Stimulated activated naive CD4-positive, alpha-beta T cell treated with Interleukin-2 at 50 U/mL for 16 hours (primary cell): ENCODE results near the gene IQSEC1.

Experiments
- DNase-seq: peaks from one replicate; lab custom pipeline; 2025; lab: John Stamatoyannopoulos, UW

The IQSEC1 gene

DNA sequence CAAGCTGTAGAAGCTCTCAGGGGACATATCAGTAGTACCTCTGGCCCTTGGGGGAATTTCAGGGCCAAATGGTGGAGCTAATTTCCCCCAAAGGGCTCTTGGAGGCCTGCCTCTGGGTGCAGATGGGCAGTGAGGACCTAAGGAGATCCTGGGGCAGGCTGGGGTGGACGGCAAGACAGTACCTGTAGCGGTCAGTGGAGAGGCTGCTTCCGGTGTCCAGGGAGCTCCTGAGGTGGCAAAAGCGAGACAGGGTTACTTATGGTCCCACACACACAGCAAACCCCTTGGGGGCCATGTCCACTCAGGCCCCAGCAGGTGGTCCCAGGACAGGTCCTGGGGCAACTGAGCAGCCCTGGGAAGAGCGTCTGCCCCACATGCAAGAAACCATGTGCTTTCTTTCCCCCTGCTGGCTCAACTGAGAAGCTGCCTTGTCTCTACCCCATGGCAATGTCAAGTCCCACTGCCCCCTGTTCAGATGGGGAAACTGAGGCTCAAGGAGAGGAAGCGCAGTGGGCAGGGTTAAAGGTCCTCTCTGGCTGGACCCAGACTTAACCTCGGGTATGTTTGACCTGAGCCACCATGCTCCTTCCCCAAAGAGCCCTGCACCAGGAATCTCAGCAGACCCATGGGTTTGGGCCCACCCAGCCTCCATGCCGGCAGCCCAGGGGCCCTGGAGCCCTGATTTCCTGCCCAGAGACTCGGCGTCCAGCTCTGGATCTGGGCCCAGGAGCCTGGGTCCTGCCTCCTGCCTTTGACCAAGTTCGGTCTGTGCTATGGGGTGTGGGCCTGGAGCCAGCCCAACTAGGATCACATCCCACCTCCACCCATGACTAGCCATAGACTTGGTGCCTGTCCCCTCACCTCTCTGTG is 25.7 kb downstream of the IQSEC1 start:
- DNase-seq: no peak

- no peak for DNase-seq
Measured at GRCh38 chr3:13046569-13047274, 26.5 kb downstream of the IQSEC1 start.

DNA sequence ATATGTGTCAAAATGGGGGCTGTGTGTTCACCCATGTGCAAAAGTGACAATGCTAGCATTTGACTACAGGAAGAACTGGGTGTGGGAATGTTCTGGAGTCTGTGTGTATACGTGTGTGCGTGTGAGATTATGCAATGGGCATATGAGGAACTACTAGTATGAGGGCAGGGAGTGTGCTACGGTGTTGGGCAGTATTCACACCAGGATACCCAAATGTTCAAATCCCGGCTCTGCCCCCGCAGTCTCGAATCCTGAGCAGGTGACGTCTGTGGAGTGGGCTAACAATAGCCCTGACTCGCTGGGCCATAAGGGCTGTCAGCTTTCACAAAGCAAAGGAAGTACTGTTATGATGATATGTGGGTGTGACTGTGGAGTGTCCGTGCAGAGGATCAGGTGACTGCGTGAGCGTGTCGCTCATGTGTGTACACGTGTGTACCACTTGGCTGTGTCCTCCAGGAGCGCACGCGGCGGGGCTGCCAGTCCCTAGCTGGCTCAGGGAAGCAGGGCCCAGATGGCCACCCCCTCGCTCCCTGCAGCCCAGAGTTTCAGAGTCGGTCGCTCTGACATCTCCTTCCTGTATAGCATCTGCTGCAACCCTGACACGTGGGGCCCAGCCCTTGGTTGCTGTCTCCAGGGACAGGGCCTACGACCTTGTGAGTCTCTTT is 27.2 kb downstream of the IQSEC1 start:
- DNase-seq: no peak

- DNase-seq: no peak
Measured at GRCh38 chr3:13045241-13045903, 27.9 kb downstream of the IQSEC1 start.

GRCh38 chr3:13044496-13045240 is 28.6 kb downstream of the IQSEC1 start:
- DNase-seq: no peak

- no peak for DNase-seq
Measured at GRCh38 chr3:13043656-13044055, 29.6 kb downstream of the IQSEC1 start.

- DNase-seq: no peak
Measured at GRCh38 chr3:13042715-13043271, 30.4 kb downstream of the IQSEC1 start.

DNA sequence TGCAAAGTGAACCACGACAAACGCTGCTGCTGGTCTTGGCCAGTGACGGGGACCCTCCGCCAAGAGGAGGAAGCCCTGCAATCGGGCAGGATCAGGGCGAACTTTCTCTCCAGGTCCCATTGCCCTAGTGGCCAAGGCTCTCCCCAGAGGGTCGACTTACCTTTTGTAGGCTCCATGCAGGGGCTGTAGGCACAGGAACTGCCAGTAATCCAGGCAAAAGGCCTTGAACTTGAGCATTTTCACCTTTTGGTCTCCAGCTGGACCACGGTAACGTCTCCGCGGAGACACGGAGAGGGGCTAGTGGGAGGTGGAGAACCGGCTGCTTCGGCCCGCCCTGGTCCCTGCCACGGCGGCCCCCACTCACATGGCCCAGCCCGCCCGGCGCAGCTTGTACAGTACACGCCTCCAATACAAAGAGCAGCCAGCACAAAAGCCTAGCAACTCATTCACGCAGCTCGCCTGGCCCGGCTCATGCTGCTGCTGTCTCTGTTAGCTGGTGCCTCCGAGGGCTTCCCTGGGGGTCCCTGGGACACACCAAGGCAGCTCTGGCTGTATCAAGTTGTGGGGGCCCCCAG is 31.0 kb downstream of the IQSEC1 start:
- DNase-seq: no peak

GRCh38 chr3:13041113-13041776 is 32.0 kb downstream of the IQSEC1 start:
- DNase-seq: no peak

DNA sequence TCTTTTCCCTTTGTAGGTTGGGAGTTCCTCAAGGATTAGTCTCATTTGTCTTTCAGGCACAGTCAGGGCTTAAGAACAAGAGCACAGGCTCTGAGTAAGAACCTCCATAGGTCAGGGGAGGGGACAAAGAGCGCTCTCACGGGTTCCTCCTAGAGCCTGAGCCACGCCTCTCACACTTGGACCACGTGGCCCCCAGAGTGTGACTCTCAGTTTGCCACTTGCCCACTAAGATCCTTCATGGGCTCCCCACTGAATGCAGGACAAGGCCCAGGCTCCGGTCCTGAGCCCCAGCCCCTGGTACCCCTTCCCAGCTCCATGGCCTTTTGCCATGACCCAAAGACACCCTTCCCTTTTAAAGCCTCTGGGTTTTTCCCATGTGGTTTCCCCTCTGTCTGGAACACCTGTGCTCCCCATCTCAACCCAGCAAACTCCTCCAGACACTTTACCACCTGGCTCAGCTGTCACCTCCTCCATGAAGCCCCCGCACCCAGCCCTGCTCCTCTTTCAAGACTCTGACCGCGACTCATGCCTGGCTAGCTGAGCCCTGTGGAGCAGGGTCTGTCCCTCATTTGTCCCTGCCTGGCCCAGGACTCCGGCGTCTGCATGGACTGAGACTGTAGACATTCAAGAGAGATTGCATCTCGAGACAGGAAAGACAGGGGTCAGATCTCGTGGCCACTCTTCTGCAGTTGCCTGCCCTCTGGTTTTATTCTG is 32.7 kb downstream of the IQSEC1 start:
- DNase-seq: peak; percentile 7

DNA sequence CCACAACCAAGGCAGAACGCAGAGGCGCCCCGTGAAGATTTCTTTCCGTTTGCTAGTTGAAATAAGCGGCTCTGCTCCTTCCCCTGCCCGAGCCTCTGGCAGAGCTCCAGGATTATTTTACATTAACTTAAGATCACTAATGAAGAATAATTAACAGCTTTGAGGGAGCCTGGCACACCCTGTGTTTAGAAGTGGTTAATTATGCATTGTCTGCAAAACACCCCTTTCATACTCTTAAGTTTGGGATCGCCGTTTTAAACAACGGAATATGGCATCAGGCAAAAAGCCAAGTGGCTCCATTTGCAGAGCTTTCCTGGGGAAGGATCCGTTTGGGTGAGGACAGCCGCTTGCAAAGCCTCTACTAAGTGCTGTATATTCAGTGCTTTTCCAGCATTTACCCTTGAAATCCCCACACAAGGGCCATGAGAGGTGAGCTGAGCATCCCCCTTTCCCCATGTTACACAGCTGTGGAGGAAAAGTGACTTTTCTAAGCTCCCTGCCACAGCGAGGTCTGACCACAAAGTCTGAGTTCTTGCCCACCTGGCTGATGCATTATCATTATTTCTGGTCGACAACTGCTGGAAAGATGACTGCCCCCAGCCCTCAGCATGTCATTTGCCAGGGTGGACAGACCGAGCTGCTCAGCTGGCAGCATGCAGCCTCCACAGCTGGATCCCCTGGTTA is 33.9 kb downstream of the IQSEC1 start:
- DNase-seq: no peak

GRCh38 chr3:13037458-13038117 is 35.6 kb downstream of the IQSEC1 start:
- no peak for DNase-seq

- no peak for DNase-seq
Measured at GRCh38 chr3:13034861-13035260, 38.4 kb downstream of the IQSEC1 start.

DNA sequence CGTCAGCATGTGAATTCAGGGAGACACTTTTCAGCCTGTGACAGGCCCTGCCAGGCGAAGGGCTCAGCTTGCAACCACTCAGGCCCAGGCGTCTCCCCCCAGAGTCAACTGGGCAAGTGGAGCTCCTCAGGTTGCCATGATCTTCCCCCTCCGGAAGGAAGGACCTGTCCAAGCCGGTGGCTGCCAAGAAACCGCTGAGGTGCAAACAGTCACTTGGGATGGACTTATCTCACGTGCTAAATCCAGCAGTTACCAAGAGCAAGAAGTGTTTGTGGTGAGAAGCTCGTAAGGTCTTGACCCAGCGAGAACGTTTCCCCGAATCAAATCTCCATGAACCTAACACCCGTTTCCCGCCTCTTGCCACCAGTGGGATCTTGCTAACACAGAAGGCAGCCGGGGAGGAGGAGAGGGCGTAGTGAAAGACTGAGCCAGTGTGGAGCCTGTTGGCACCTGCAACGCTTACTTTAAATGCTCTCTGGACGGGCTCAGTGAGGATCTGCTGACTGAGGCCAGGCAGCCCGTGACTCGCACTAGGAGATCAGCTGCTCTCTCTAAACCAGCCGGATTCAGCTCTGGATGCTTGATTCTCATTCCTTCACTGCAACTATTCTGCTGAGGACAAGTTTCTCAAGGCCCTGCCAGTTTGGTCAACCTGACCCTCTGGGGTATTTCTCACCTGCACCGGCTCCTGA is 39.0 kb downstream of the IQSEC1 start:
- no peak for DNase-seq

DNA sequence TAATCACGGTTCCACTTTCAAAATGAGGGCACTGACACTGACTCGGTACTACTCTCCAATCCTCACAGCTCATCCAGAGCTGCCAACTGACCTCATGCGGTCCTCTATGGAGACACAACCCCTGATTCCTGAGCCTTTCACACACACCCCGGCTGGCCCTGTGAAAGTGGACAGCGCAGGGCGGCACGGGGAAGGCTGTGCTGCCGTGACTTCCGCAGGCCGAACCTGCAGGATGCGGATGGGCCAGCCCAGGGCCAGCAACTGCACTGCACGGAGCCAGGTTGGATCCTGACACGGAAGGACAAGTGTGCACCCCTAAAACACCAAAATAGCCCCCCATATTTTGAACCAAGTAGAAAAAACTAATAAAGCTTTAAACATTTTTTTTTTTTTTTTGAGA is 41.0 kb downstream of the IQSEC1 start:
- no peak for DNase-seq

- DNase-seq: no peak
Measured at GRCh38 chr3:13031621-13032020, 41.6 kb downstream of the IQSEC1 start.

DNA sequence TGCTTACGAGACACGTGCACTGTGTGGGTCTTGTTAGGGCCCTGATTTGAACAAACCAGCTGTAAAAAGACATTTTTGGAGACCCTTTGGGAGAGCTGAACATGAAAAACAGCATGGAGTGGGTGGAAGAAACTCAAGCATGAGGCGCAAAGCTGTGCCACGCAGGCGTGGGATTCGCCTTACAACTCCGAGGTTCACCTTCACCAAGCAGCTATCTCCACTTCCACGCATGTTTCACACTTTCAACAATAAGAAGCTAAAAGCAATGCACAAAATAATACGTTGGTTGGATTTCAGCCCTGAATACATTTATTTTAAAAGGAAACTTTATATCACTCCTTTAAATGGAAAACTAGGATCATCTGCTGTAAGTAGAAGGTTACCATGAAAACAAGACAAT is 42.5 kb downstream of the IQSEC1 start:
- DNase-seq: no peak
